ENCODE results near the gene EFHC2. TPM values are rescaled to one million over a fixed set of nuclear protein-coding genes. Genes with fewer than 3 reads are reported as not detected.

EFHC2 gene
- total RNA-seq, 1 experiment from 2014 or later, result 0.28 TPM

DNA sequence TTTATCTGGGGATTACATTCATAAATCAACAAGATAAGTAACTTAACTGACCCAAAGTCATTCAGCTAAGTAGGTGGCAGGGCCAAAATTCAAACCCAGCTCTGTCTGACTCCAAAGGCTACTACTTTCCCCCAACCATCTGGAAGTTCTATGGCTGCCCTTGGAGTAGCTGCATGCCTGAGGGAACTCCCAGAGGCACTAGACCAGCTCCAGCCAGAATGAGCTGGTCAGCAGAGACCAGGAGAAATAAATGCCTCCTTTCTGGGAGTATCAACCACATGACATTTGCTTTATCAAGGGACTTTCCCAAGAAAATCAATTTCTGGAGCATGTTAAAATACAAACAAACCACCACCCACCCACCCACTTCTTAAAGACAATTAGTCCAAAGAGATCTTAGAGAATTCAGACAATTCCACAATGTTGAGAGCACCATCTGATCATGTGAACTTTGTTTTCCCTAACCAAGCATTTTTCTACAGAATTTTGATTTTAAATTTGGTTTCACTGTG lies 180.5 kb downstream of the EFHC2 start:
- no peaks in the 10 kb centered on the region for H3K4me1 ChIP-seq (ENCODE audit: control insufficient read depth, insufficient read depth, low read length)
- BruUV-seq (replicated peaks), result no TSS peak
- ChIA-PET POLR2A (no interaction called here), CTCF (no interaction called here)
- H3K27me3 ChIP-seq (ENCODE audit: control insufficient read depth, insufficient read depth, low read length), result no peaks in the 10 kb centered on the region
- no peak overlapping the region for H3K27ac ChIP-seq (ENCODE audit: low read length)
- H3K36me3 ChIP-seq (ENCODE audit: control insufficient read depth, insufficient read depth, low read length), result no peaks in the 10 kb centered on the region
- in situ Hi-C loops (cut with HindIII; ENCODE audit: low pct_unique_long_range_greater_than_20kb, low sequenced_read_pairs) (no loop called here), intact Hi-C loops (cut with micrococcal nuclease; ENCODE audit: unreplicated experiment) (no loop called here)
- no peak overlapping the region for H3K4me3 ChIP-seq (ENCODE audit: low read depth in 2 of 2, low read length in 2 of 2)
- TF ChIP-seq, protein P1, sequence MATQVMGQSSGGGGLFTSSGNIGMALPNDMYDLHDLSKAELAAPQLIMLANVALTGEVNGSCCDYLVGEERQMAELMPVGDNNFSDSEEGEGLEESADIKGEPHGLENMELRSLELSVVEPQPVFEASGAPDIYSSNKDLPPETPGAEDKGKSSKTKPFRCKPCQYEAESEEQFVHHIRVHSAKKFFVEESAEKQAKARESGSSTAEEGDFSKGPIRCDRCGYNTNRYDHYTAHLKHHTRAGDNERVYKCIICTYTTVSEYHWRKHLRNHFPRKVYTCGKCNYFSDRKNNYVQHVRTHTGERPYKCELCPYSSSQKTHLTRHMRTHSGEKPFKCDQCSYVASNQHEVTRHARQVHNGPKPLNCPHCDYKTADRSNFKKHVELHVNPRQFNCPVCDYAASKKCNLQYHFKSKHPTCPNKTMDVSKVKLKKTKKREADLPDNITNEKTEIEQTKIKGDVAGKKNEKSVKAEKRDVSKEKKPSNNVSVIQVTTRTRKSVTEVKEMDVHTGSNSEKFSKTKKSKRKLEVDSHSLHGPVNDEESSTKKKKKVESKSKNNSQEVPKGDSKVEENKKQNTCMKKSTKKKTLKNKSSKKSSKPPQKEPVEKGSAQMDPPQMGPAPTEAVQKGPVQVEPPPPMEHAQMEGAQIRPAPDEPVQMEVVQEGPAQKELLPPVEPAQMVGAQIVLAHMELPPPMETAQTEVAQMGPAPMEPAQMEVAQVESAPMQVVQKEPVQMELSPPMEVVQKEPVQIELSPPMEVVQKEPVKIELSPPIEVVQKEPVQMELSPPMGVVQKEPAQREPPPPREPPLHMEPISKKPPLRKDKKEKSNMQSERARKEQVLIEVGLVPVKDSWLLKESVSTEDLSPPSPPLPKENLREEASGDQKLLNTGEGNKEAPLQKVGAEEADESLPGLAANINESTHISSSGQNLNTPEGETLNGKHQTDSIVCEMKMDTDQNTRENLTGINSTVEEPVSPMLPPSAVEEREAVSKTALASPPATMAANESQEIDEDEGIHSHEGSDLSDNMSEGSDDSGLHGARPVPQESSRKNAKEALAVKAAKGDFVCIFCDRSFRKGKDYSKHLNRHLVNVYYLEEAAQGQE (IDR thresholded peaks at IDR 0.05; ENCODE audit: insufficient read depth in 1 of 2, low read depth in 2 of 2, low read length in 1 of 2), result no peak
- TF ChIP-seq POLR2AphosphoS5 (IDR thresholded peaks at IDR 0.05; ENCODE audit: low read depth, low read length), result no peak
- TF ChIP-seq, protein P2, sequence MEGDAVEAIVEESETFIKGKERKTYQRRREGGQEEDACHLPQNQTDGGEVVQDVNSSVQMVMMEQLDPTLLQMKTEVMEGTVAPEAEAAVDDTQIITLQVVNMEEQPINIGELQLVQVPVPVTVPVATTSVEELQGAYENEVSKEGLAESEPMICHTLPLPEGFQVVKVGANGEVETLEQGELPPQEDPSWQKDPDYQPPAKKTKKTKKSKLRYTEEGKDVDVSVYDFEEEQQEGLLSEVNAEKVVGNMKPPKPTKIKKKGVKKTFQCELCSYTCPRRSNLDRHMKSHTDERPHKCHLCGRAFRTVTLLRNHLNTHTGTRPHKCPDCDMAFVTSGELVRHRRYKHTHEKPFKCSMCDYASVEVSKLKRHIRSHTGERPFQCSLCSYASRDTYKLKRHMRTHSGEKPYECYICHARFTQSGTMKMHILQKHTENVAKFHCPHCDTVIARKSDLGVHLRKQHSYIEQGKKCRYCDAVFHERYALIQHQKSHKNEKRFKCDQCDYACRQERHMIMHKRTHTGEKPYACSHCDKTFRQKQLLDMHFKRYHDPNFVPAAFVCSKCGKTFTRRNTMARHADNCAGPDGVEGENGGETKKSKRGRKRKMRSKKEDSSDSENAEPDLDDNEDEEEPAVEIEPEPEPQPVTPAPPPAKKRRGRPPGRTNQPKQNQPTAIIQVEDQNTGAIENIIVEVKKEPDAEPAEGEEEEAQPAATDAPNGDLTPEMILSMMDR (IDR thresholded peaks at IDR 0.05), result no peak
- no peak for TF ChIP-seq SIN3A (IDR thresholded peaks at IDR 0.05; ENCODE audit: borderline replicate concordance, insufficient read depth, low read depth, low read length)
- no peak for TF ChIP-seq TCF7L2 (IDR thresholded peaks at IDR 0.05; ENCODE audit: low read depth, low read length)
- DNase-seq (ENCODE audit: low read depth, low spot score) (no peak), ATAC-seq (no peak)
- no peaks in the 10 kb centered on the region for H3K9me3 ChIP-seq (ENCODE audit: control insufficient read depth, insufficient read depth, low read depth, low read length)

DNA sequence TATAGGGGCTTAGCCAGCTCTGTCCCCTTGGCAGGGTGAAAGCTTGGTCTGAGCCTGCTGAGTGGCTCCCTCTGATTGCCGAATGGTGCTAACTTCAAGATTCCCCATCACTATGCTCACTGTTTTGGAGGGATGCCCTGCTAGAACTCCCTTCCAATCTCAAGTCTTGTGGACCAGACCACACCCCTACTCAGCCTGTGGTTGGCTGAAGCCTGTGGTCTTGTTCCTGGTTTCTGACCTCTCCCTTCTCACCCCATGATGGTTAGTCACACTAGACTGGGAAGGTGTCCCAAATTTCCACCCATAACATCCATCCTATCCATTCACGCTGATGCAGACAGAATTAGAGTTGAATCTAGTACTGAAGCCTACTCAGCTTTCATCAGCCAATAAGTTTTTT lies 185.6 kb downstream of the EFHC2 start:
- Histone ChIP-seq H3K9me3 (ENCODE audit: control insufficient read depth, insufficient read depth, low read depth, low read length) (no peaks in the 10 kb centered on the region), H3K27me3 (ENCODE audit: control insufficient read depth, insufficient read depth, low read length) (no peaks in the 10 kb centered on the region), H3K36me3 (ENCODE audit: control insufficient read depth, insufficient read depth, low read length) (no peaks in the 10 kb centered on the region), H3K4me1 (ENCODE audit: control insufficient read depth, insufficient read depth, low read length) (no peaks in the 10 kb centered on the region), H3K4me3 (ENCODE audit: low read depth in 2 of 2, low read length in 2 of 2) (no peak overlapping the region), H3K27ac (ENCODE audit: low read length) (no peak overlapping the region)
- POLR2A ChIA-PET, result no interaction called here
- ATAC-seq, result no peak
- CTCF ChIA-PET, result no interaction called here
- intact Hi-C loops (cut with micrococcal nuclease; ENCODE audit: unreplicated experiment) (no loop called here), in situ Hi-C loops (cut with HindIII; ENCODE audit: low pct_unique_long_range_greater_than_20kb, low sequenced_read_pairs) (no loop called here)
- TF ChIP-seq POLR2AphosphoS5 (IDR thresholded peaks at IDR 0.05; ENCODE audit: low read depth, low read length), result no peak
- TF ChIP-seq TCF7L2 (IDR thresholded peaks at IDR 0.05; ENCODE audit: low read depth, low read length), result no peak
- TF ChIP-seq SIN3A (IDR thresholded peaks at IDR 0.05; ENCODE audit: borderline replicate concordance, insufficient read depth, low read depth, low read length), result no peak
- TF ChIP-seq, protein P1 (IDR thresholded peaks at IDR 0.05; ENCODE audit: insufficient read depth in 1 of 2, low read depth in 2 of 2, low read length in 1 of 2), result no peak
- no TSS peak for BruUV-seq (replicated peaks)
- DNase-seq (ENCODE audit: low read depth, low spot score), result no peak
